Mucosa of gallbladder (tissue), 1 donor: ENCODE measurements around the gene CARS1. TPM values are rescaled to one million over a fixed set of nuclear protein-coding genes. Genes with fewer than 3 reads are reported as not detected.
"Not testable (repeated sequence)": the region's sequence is repeated elsewhere in the genome, so short reads cannot be mapped to it uniquely, and the experiment has no call there.

Source experiments
- DNase-seq: peaks from one replicate; pipeline ENCODE4 v3.0.0-alpha.2; 2020; ENCODE audit warnings: low spot score
- total RNA-seq: library from RNA; stranded (reverse); gene quantifications from one replicate; pipeline ENCODE4 v1.2.1, GENCODE V29; 2021
- donor health status: DM: no; HTN: no; CAD: no.

CARS1 gene
- total RNA-seq, 1 donor from 2014 or later = 39.9 TPM

GRCh38 chr11:3090096-3090901 is 33.1 kb upstream of the CARS1 start:
- DNase-seq = no peak

DNA sequence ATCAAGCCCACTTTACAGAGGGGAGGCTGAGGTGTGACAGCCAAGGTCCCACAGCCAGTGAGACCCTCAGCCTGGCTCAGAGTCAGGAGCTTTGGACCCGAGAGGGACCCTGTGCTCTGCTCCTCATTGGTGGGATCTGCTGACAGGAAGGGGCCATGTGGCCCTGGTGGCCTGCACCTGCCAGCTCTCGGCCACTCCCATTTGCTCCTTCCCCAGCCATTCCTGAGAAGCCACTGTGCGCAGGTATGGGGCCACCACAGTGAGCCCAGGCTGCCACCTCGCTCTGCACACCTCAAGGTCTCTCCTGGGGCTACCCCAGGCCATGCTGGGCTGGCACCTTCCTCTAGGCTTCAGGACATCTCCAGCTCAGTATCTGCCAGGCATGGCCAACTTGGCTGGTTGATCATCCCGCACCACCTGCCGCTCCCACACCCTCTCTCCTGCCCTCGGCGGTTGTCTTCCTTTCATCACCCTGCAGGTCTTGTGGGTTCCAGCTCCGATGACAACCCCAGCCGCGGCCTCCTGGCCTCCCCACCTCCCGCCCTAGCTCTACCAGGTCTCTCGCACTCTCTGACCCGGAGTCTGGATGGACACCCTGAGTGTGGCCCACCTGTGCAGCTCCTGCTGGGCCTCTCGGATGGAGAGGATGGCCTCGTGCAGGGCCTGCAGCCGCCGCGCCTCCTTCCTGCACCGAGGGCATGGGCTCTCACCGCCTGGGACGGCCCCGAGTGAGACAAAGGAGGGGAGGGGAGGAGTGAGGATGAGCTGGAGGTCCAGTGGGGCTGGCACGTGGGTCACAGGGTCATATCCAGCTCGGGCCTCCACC is 32.2 kb upstream of the CARS1 start:
- DNase-seq = no peak

GRCh38 chr11:3088806-3089205 is 31.6 kb upstream of the CARS1 start:
- DNase-seq = no peak

DNA sequence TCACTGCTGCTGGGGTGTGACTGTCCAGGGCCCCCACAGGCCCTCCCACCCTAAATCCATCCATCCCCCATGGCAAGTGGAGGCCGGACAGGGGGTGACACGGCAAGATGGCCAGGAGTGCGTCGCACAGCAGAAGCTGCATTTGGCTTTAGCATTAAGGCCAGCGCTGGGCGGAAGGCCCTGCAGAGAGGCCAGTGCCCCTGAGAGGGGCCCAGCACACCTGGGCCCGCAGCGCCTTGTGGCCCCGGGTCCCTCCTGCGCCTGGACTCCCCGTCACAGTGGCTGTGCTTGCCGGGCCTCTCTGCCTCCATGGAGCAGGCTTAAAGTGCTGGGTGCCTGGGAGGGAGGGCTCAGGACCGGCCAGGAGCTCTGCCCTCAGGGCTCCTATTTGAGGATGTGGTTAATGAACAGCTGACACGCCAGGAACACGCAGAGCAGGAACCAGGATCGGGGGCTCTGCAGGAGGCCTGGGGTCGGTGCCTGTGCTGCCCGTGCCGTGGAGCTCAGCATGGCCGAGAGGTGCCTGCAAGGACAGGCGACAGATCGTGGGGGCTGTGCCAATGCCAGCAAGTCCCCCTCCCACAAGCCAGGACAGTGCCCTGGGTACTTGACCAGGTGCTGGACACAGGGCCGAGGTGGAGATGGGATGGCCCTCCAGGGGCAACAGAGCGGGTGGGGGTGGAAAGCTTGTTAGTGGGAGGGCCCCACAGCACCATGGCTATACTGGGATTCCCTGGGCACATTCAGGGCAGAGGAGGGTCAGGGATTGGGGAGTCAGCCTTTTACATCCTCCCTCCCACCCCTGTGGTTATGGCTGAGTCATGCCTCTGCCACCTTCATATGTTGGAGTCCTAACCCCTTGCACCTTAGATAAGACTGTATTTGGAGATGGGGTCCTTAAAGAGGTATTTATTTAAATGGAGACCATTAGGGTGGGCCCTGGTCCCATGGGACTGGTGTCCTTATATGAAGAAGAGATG is 30.9 kb upstream of the CARS1 start:
- DNase-seq = no peak

- no peak for DNase-seq
Observed at GRCh38 chr11:3087373-3087772, 30.1 kb upstream of the CARS1 start.

- no peak for DNase-seq
Observed at GRCh38 chr11:3086671-3087150, 29.5 kb upstream of the CARS1 start.

- no peak for DNase-seq
Observed at GRCh38 chr11:3086114-3086513, 28.9 kb upstream of the CARS1 start.

- no peak for DNase-seq
Observed at GRCh38 chr11:3085052-3085451, 27.8 kb upstream of the CARS1 start.

GRCh38 chr11:3083321-3083720 is 26.1 kb upstream of the CARS1 start:
- DNase-seq = no peak

- DNase-seq = no peak
Observed at GRCh38 chr11:3081386-3081751, 24.1 kb upstream of the CARS1 start.

- no peak for DNase-seq
Observed at GRCh38 chr11:3080733-3081385, 23.6 kb upstream of the CARS1 start.

DNA sequence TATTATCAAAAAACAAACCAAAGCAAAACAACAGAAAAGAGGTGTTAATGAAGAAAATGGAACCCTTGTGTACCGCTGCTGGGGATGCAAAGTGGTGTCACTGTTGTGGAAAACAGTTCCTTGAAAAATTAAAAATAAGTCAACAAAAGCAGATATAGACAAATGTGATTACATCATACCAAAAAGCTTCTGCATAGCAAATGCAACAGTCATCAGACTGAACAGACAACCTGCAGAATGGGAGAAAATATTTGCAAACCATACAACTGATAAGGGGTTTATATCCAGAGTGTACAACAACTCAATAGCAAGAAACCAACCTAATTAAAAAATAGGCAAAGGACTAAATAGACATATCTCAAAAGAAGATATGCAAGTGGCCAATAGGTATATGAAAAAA is 22.9 kb upstream of the CARS1 start:
- no peak for DNase-seq

DNA sequence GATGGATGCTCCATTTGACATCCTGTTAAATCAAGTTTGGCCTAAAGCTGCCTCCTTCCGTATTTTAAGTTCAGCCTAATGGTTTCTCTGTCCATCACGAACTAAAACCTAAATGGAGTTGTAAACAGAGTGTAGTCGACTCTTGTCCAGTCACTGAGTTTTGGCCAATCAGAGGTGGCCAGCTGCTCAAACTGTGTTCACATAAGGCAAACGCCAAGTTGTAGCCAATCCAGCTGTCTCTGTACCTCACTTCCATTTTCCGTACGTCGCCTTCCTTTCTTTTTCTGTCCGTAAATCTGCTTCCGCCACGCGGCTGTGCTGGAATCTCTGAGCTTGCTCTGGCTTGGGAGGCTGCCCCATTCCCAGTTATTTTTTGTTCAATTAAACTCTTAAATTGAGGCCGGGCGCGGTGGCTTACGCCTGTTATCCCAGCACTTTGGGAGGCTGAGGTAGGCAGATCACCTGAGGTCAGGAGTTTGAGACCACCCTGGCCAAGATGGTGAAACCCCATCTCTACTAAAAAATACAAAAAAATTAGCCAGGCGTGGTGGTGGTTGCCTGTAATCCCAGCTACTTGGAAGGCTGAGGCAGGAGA is 20.7 kb upstream of the CARS1 start:
- no peak for DNase-seq

GRCh38 chr11:3077189-3077836 is 20.1 kb upstream of the CARS1 start:
- DNase-seq = no peak

- no peak for DNase-seq
Observed at GRCh38 chr11:3074912-3075589, 17.8 kb upstream of the CARS1 start.

GRCh38 chr11:3073029-3073435 is 15.8 kb upstream of the CARS1 start:
- no peak for DNase-seq

- DNase-seq = no peak
Observed at GRCh38 chr11:3069425-3069824, 12.2 kb upstream of the CARS1 start.

GRCh38 chr11:3066308-3066707 is 9.1 kb upstream of the CARS1 start:
- DNase-seq = not testable (repeated sequence)

DNA sequence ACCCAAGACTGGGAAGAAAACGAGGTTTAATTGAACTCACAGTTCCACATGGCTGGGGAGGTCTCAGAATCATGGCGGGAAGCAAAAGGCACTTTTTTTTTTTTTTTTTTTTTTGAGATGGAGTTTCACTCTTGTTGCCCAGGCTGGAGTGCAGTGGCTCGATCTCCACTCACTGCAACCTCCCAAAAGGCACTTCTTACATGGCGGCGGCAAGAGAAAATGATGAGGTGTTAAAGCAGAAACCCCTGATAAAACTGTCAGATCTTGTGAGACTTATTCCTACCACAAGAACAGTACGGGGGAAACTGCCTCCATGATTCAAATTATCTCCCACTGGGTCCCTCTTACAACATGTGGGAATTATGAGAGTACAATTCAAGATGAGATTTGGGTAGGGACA is 7.5 kb upstream of the CARS1 start:
- not testable (repeated sequence) for DNase-seq

DNA sequence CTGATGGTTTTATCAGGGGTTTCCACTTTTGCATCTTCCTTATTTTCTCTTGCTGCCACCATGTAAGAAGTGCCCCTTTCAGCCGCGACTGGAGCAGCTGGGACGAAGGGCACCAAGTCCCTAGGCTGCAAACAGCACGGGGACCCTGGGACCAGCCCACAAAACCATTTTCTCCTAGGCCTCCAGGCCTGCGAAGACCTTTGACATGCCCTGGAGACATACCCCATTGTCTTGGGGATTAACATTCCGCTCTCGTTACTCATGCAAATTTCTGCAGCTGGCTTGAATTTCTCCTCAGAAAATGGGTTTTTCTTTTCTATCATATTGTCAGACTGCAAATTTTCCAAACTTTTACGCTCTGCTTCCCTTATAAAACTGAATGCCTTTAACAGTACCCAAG is 6.7 kb upstream of the CARS1 start:
- DNase-seq = not testable (repeated sequence)
